Hepatocyte (in vitro differentiated cells): ENCODE data around the gene DOCK7. TPM values are rescaled to one million over a fixed set of nuclear protein-coding genes. Genes with fewer than 3 reads are reported as not detected.
"Not testable (repeated sequence)": the region's sequence is repeated elsewhere in the genome, so short reads cannot be mapped to it uniquely, and the experiment has no call there.

Source experiments
- DNase-seq: peaks from one replicate; pipeline ENCODE4 v3.0.0-alpha.2; 2016; ENCODE audit warnings: low spot score
- H2AFZ ChIP-seq: fragments of 200-600 bp; sonication (generic); 2 replicates; pipeline ENCODE4 v1.6.0; 2016; ENCODE audit warnings: antibody characterized with exemption, mild to moderate bottlenecking
- H3K27ac ChIP-seq: fragments of 200-600 bp; sonication (generic); 2 replicates; pipeline ENCODE4 v1.5.1; 2016; ENCODE audit warnings: mild to moderate bottlenecking
- H3K27me3 ChIP-seq: fragments of 200-600 bp; sonication (generic); 2 replicates; pipeline ENCODE4 v1.6.1; 2016
- H3K36me3 ChIP-seq: fragments of 200-600 bp; sonication (generic); replicated peaks from 2 replicates; pipeline ENCODE4 v1.5.1; 2016; ENCODE audit warnings: low read depth; ENCODE audit not compliant: insufficient read depth
- H3K4me1 ChIP-seq: fragments of 200-600 bp; sonication (generic); 2 replicates; pipeline ENCODE4 v1.5.1; 2016; ENCODE audit warnings: mild to moderate bottlenecking, moderate library complexity; ENCODE audit not compliant: insufficient read depth
- H3K4me2 ChIP-seq: fragments of 200-600 bp; sonication (generic); 2 replicates; pipeline ENCODE4 v1.6.0; 2016
- H3K4me3 ChIP-seq: fragments of 200-600 bp; sonication (generic); 2 replicates; pipeline ENCODE4 v1.5.1; 2016; ENCODE audit warnings: mild to moderate bottlenecking
- H3K79me2 ChIP-seq: fragments of 200-600 bp; sonication (generic); 2 replicates; pipeline ENCODE4 v1.6.0; 2017; ENCODE audit warnings: mild to moderate bottlenecking
- H3K9me2 ChIP-seq: fragments of 200-600 bp; sonication (generic); replicated peaks from 2 replicates; pipeline ENCODE4 v1.6.0; 2017; ENCODE audit warnings: mild to moderate bottlenecking; ENCODE audit not compliant: insufficient read depth
- H3K9me3 ChIP-seq: fragments of 200-600 bp; sonication (generic); 2 replicates; pipeline ENCODE4 v1.5.1; 2016; ENCODE audit warnings: low read depth, mild to moderate bottlenecking
- H4K20me1 ChIP-seq: fragments of 200-600 bp; sonication (generic); 2 replicates; pipeline ENCODE4 v1.6.0; 2016; ENCODE audit warnings: mild to moderate bottlenecking; ENCODE audit not compliant: insufficient read depth, poor library complexity, severe bottlenecking
- CTCF ChIP-seq: fragments of 200-600 bp; sonication (generic); IDR thresholded peaks from 2 replicates; pipeline ENCODE4 v1.5.1; 2016; ENCODE audit warnings: antibody characterized with exemption, mild to moderate bottlenecking; ENCODE audit not compliant: poor library complexity
- EZH2 ChIP-seq: fragments of 200-600 bp; sonication (generic); IDR thresholded peaks from 2 replicates; pipeline ENCODE4 v1.6.1; 2016; ENCODE audit warnings: antibody characterized with exemption, mild to moderate bottlenecking, borderline replicate concordance
- EZH2phosphoT487 ChIP-seq: fragments of 200-600 bp; sonication (generic); IDR thresholded peaks from one replicate; pipeline ENCODE4 v1.6.1; 2018; ENCODE audit warnings: antibody characterized with exemption, mild to moderate bottlenecking, low read depth, moderate library complexity; ENCODE audit not compliant: unreplicated experiment, severe bottlenecking
- WGBS: methylation state at CpG from one replicate; pipeline ENCODE4 v1.1.6; 2016; ENCODE audit warnings: low lambda C conversion rate; ENCODE audit errors: missing lambda C conversion rate; 5-methylcytosine and 5-hydroxymethylcytosine counted together
- polyA plus RNA-seq: library from polyadenylated mRNA; unstranded; fragments of >200 nt; fragmentation: Nextera tagmentation; extraction: Ambion mirVana; gene quantifications from 2 replicates; pipeline ENCODE4 v1.2.1, GENCODE V29; 2016
- total RNA-seq: library from RNA; depleted of rRNA; stranded (reverse); fragments of >200 nt; gene quantifications from 2 replicates; pipeline ENCODE4 v1.2.3, GENCODE V29; 2014

The DOCK7 gene
- total and polyA plus RNA-seq, 2 experiments from 2014 or later = 22.4 to 53.4 TPM

GRCh38 chr1:62720946-62721554 is 32.9 kb upstream of the DOCK7 start:
- DNase-seq = peak; percentile 25
- Histone ChIP-seq H3K36me3 (no peaks in the 10 kb centered on the region), H2AFZ (peak overlapping the region; percentile 13), H3K4me2 (no peak overlapping the region), H3K79me2 (no peaks in the 10 kb centered on the region), H3K4me3 (no peak overlapping the region), H3K9me2 (no peaks in the 10 kb centered on the region), H3K27ac (peak overlapping the region; percentile 46), H3K9me3 (no peaks in the 10 kb centered on the region), H3K4me1 (peaks cover 12% of the 10 kb centered on the region), H3K27me3 (no peaks in the 10 kb centered on the region), H4K20me1 (no peaks in the 10 kb centered on the region)
- TF ChIP-seq EZH2 (no peak), EZH2phosphoT487 (no peak), CTCF (no peak)
- WGBS = 44% methylated on average over 4 of the region's 4 CpGs

- not testable (repeated sequence) for H3K27me3 ChIP-seq, H3K4me3 ChIP-seq, H3K27ac ChIP-seq, H4K20me1 ChIP-seq, DNase-seq, H3K9me3 ChIP-seq, H3K36me3 ChIP-seq, H3K4me1 ChIP-seq, H2AFZ ChIP-seq, H3K79me2 ChIP-seq, H3K9me2 ChIP-seq, H3K4me2 ChIP-seq
- WGBS = 100% methylated on average over 2 of the region's 2 CpGs
Observed at GRCh38 chr1:62718400-62718799, 30.2 kb upstream of the DOCK7 start.

GRCh38 chr1:62717483-62717882 is 29.3 kb upstream of the DOCK7 start:
- Histone ChIP-seq H3K4me2 (no peak overlapping the region), H3K9me2 (no peaks in the 10 kb centered on the region), H3K36me3 (no peaks in the 10 kb centered on the region), H3K27me3 (no peaks in the 10 kb centered on the region), H2AFZ (no peak overlapping the region), H4K20me1 (no peaks in the 10 kb centered on the region), H3K4me1 (peaks cover 6% of the 10 kb centered on the region), H3K27ac (no peak overlapping the region), H3K9me3 (no peaks in the 10 kb centered on the region), H3K4me3 (no peak overlapping the region), H3K79me2 (no peaks in the 10 kb centered on the region)
- TF ChIP-seq CTCF (no peak), EZH2phosphoT487 (no peak), EZH2 (no peak)
- no peak for DNase-seq
- 92% methylated on average over 6 of the region's 6 CpGs for WGBS

GRCh38 chr1:62716397-62716796 is 28.2 kb upstream of the DOCK7 start:
- H4K20me1 ChIP-seq = no peaks in the 10 kb centered on the region
- peaks cover 5% of the 10 kb centered on the region for H3K4me1 ChIP-seq
- no peak for DNase-seq
- no peak overlapping the region for H3K27ac ChIP-seq
- H3K9me3 ChIP-seq = no peaks in the 10 kb centered on the region
- H3K27me3 ChIP-seq = no peaks in the 10 kb centered on the region
- WGBS = 81% methylated on average over 3 of the region's 3 CpGs
- TF ChIP-seq EZH2 (no peak), CTCF (no peak), EZH2phosphoT487 (no peak)
- no peak overlapping the region for H2AFZ ChIP-seq
- no peaks in the 10 kb centered on the region for H3K36me3 ChIP-seq
- H3K4me3 ChIP-seq = no peak overlapping the region
- H3K4me2 ChIP-seq = no peak overlapping the region
- H3K9me2 ChIP-seq = no peaks in the 10 kb centered on the region
- H3K79me2 ChIP-seq = no peaks in the 10 kb centered on the region
